T-cell (primary cell): ENCODE data around the gene AXIN1. TPM values are rescaled to one million over a fixed set of nuclear protein-coding genes. Genes with fewer than 3 reads are reported as not detected.

Source experiments
- ATAC-seq, 4 experiments: fragments of 200-7000 bp in 3 of 4; fragments of 150-1000 bp in 1 of 4; cut with Tn5 transposase; replicated peaks in 1 of 4; 1 replicate in 3 of 4; 2 replicates in 1 of 4; pipeline ENCODE4 v1.10.0; 2021; ENCODE audit warnings: moderate library complexity in 3 of 4, mild to moderate bottlenecking in 2 of 4, moderate number of reproducible peaks in 1 of 4
- CTCF ChIA-PET, 2 donors: fragments of 300-600 bp; sonication (Branson Sonifier 250); formaldehyde crosslinking; loops; one replicate each; lab custom pipeline; 2022; ENCODE audit warnings: antibody characterized with exemption in 2 of 2; lab: Charles Lee
- POLR2A ChIA-PET, 2 donors: fragments of 300-600 bp; sonication (Branson Sonifier 250); formaldehyde crosslinking; loops; one replicate each; lab custom pipeline; 2022; ENCODE audit warnings: antibody characterized with exemption in 2 of 2; lab: Charles Lee
- DNase-seq, 35 experiments: peaks; one replicate each; pipeline versions ENCODE4 v3.0.0 to v3.0.0-alpha.2; 2013 to 2023
- H3K27ac ChIP-seq: one replicate; pipeline ENCODE4 v1.5.1; 2013; ENCODE audit warnings: low read length
- H3K27me3 ChIP-seq, 2 experiments: replicated peaks in 1 of 2; 1 replicate in 1 of 2; 2 replicates in 1 of 2; pipeline versions ENCODE4 v1.6.1 to v1.7.0; 2013; ENCODE audit warnings: low read length in 1 of 2, mixed read lengths in 1 of 2; ENCODE audit not compliant: control insufficient read depth in 2 of 2, insufficient read depth in 2 of 2; ENCODE audit errors: extremely low read depth in 1 of 2
- H3K36me3 ChIP-seq, 2 donors: 1 replicate in 1 of 2; 2 replicates in 1 of 2; pipeline versions ENCODE4 v1.6.1 to v1.7.0; 2013; ENCODE audit warnings: low read length in 1 of 2; ENCODE audit not compliant: control insufficient read depth in 2 of 2, insufficient read depth in 1 of 2; ENCODE audit errors: extremely low read depth in 1 of 2
- H3K4me1 ChIP-seq, 2 experiments: 1 replicate in 1 of 2; 2 replicates in 1 of 2; pipeline versions ENCODE4 v1.6.1 to v1.7.0; 2013; ENCODE audit warnings: low read length in 2 of 2, mixed read lengths in 1 of 2; ENCODE audit not compliant: insufficient read depth in 2 of 2, control insufficient read depth in 1 of 2; ENCODE audit errors: extremely low read depth in 1 of 2
- H3K4me3 ChIP-seq, 2 donors: 1 replicate in 1 of 2; 2 replicates in 1 of 2; pipeline versions ENCODE4 v1.5.1 to v1.7.0; 2013; ENCODE audit warnings: mild to moderate bottlenecking in 2 of 2, low read length in 1 of 2, moderate library complexity in 1 of 2; ENCODE audit not compliant: control insufficient read depth in 1 of 2; ENCODE audit errors: extremely low read depth in 1 of 2
- H3K9me3 ChIP-seq: 2 replicates; pipeline ENCODE4 v1.7.0; 2013
- H3K27ac Mint-ChIP-seq, 2 donors: one replicate each; pipeline ENCODE4 v1.8.0; 2020 to 2021; ENCODE audit warnings: mild to moderate bottlenecking in 2 of 2, mixed read lengths in 2 of 2
- H3K27me3 Mint-ChIP-seq, 2 donors: one replicate each; pipeline ENCODE4 v1.8.0; 2021 to 2022; ENCODE audit warnings: mixed read lengths in 2 of 2
- H3K36me3 Mint-ChIP-seq: one replicate; pipeline ENCODE4 v1.8.0; 2021; ENCODE audit warnings: mixed read lengths
- H3K4me1 Mint-ChIP-seq, 3 donors: one replicate each; pipeline ENCODE4 v1.8.0; 2020 to 2022; ENCODE audit warnings: mixed read lengths in 3 of 3, mild to moderate bottlenecking in 1 of 3
- H3K4me3 Mint-ChIP-seq, 3 donors: one replicate each; pipeline ENCODE4 v1.8.0; 2020 to 2022; ENCODE audit warnings: mild to moderate bottlenecking in 3 of 3, mixed read lengths in 3 of 3, moderate library complexity in 3 of 3
- H3K9me3 Mint-ChIP-seq, 3 donors: one replicate each; pipeline ENCODE4 v1.8.0; 2020 to 2022; ENCODE audit warnings: mixed read lengths in 3 of 3
- WGBS: methylation state at CpG from one replicate; pipeline ENCODE4 v1.1.5; 2013; ENCODE audit warnings: missing lambda C conversion rate; ENCODE audit not compliant: insufficient coverage; 5-methylcytosine and 5-hydroxymethylcytosine counted together
- total RNA-seq, 35 experiments: library from RNA in 6 of 35; stranded (reverse) in 6 of 35; fragments of 120-200 nt in 1 of 35; gene quantifications; one replicate each; pipeline versions ENCODE4 v1.2.1 to v1.2.4 and lab custom pipeline; 2013 to 2026

The AXIN1 gene
- total RNA-seq, 5 donors from 2014 or later (not counting 1 experiment from before 2014, with no cell fraction given), result 38.5 to 58.9 (median 50.4) TPM

- no peak overlapping the region for H3K27ac Mint-ChIP-seq
- Histone ChIP-seq H3K27ac (no peak overlapping the region), H3K36me3 (peaks cover 0 to 4% of the 10 kb centered on the region in 2 donors), H3K27me3 (no peaks in the 10 kb centered on the region), H3K4me3 (no peak overlapping the region), H3K9me3 (no peaks in the 10 kb centered on the region), H3K4me1 (peaks cover 0 to 17% of the 10 kb centered on the region in 2 experiments)
- no peaks in the 10 kb centered on the region for H3K27me3 Mint-ChIP-seq
- ChIA-PET CTCF (interaction anchor here (0.7 kb wide), 2 partner anchors 11 to 473 kb away, joined by 3 to 6 read pairs; no protein-coding TSS in a partner anchor), POLR2A (no interaction called here)
- no peak for DNase-seq
- no peak overlapping the region for H3K4me3 Mint-ChIP-seq
- WGBS, result 100% methylated on average over 1 of the region's 3 CpGs
- no peaks in the 10 kb centered on the region for H3K9me3 Mint-ChIP-seq
- no peak for ATAC-seq
- H3K36me3 Mint-ChIP-seq, result peaks cover 4% of the 10 kb centered on the region
- peaks cover 9 to 34% (median 20%) of the 10 kb centered on the region in 3 donors for H3K4me1 Mint-ChIP-seq
Observed at GRCh38 chr16:239948-240277, 112.6 kb downstream of the AXIN1 start.

Other genes with a start within 250 kb of the AXIN1 start
- 10 to 100 TPM; 29.3 to 44.1 (median 39.2) TPM for gene NPRL3, start 214.1 kb downstream of the AXIN1 start, total RNA-seq
- under 1 TPM in 3 of 5 donors, not detected in 2; 0.51 to 0.76 (median 0.59) TPM for gene HBZ, start 200.1 kb downstream of the AXIN1 start, total RNA-seq
- not detected for gene HBM, start 186.7 kb downstream of the AXIN1 start, total RNA-seq
- gene HBA2, start 179.8 kb downstream of the AXIN1 start, total RNA-seq, result 10 to 100 TPM in 1 of 5 donors, not detected in 4; 13.2 TPM
- gene HBA1, start 176.0 kb downstream of the AXIN1 start, total RNA-seq, result 1 to 10 TPM in 3 of 5 donors, not detected in 2; 5.5 to 6.4 (median 6.0) TPM
- not detected for gene HBQ1, start 172.3 kb downstream of the AXIN1 start, total RNA-seq
- gene LUC7L, start 123.3 kb downstream of the AXIN1 start, total RNA-seq, result 100 to 1,000 TPM; 134 to 170 (median 158) TPM
- 10 to 100 TPM; 31.6 to 38.2 (median 36.1) TPM for gene FAM234A, start 117.9 kb downstream of the AXIN1 start, total RNA-seq
- gene RGS11, start 76.8 kb downstream of the AXIN1 start, total RNA-seq, result under 1 TPM in 1 of 5 donors, not detected in 4; 0.54 TPM
- 1 to 10 TPM in 1 of 5 donors, under 1 TPM in 2, not detected in 2; 0.40 to 1.6 (median 0.59) TPM for gene ARHGDIG, start 72.1 kb downstream of the AXIN1 start, total RNA-seq
- under 1 TPM in 3 of 5 donors, not detected in 2; 0.38 to 0.54 (median 0.53) TPM for gene PDIA2, start 69.6 kb downstream of the AXIN1 start, total RNA-seq
- gene MRPL28, start 17.8 kb upstream of the AXIN1 start, total RNA-seq, result 10 to 100 TPM; 29.3 to 43.8 (median 34.5) TPM
- gene PGAP6, start 29.3 kb upstream of the AXIN1 start, total RNA-seq, result 100 to 1,000 TPM in 4 of 5 donors, 10 to 100 TPM in 1; 34.9 to 143 (median 122) TPM
- gene NME4, start 44.5 kb upstream of the AXIN1 start, total RNA-seq, result 10 to 100 TPM; 32.5 to 48.4 (median 41.3) TPM
- 10 to 100 TPM; 10.5 to 17.6 (median 11.3) TPM for gene DECR2, start 49.2 kb upstream of the AXIN1 start, total RNA-seq
- gene RAB11FIP3, start 72.9 kb upstream of the AXIN1 start, total RNA-seq, result 10 to 100 TPM; 36.9 to 49.0 (median 44.1) TPM
- 10 to 100 TPM; 61.7 to 89.0 (median 82.7) TPM for gene CAPN15, start 175.0 kb upstream of the AXIN1 start, total RNA-seq
- gene PRR35, start 207.7 kb upstream of the AXIN1 start, total RNA-seq, result not detected
- 1 to 10 TPM; 1.3 to 5.0 (median 3.6) TPM for gene NHLRC4, start 214.3 kb upstream of the AXIN1 start, total RNA-seq
- 10 to 100 TPM; 38.2 to 86.9 (median 63.1) TPM for gene PIGQ, start 217.2 kb upstream of the AXIN1 start, total RNA-seq
- gene RAB40C, start 237.3 kb upstream of the AXIN1 start, total RNA-seq, result 10 to 100 TPM; 14.1 to 28.0 (median 24.4) TPM